ENCODE results near the gene SNRPA. TPM values are rescaled to one million over a fixed set of nuclear protein-coding genes. Genes with fewer than 3 reads are reported as not detected.
A peak's percentile ranks its signal among the peaks of the same experiment; 100 is the strongest.

SNRPA gene
- total RNA-seq: 100 to 1,000 TPM; 149 to 182 TPM

DNA sequence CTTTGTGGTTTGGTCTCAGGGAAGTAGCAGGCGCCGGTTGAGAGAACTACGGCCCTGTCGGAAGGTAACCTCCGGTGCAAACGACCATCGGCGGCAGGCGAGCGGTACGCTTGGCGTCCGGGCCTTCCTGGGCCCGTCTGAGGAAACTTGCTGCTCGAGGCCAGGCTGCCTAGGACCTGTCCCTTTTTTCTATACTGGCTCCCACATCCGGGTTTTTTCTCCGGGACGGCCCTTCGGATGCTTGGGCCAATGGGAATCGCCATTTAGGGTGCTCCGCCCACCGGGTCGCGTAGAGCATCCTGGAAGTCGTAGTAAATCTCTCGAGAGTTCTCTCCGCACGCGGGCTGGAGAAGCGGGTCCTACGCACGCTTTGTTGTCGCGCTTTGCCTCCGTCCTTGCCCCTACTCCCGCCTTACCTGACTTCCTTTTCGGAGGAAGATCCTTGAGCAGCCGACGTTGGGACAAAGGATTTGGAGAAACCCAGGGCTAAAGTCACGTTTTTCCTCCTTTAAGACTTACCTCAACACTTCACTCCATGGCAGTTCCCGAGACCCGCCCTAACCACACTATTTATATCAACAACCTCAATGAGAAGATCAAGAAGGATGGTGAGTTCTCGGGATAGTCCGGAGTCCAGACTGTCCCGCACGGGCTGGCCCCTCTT is at the start of gene SNRPA:
SNRPA (plus strand) TSS at position 330 of the 664 bp plus-strand sequence; CDS start at position 536, 206 bp downstream.
- POLR2A ChIA-PET: interaction anchor here (0.9 kb wide), 2 partner anchors 27 kb away, joined by 3 to 10 read pairs; partner anchors contain the start of gene RAB4B
- peak within 1 kb of the TSS; percentile 100 for H3K4me3 Mint-ChIP-seq
- DNase-seq: peak; percentile 98
- H3K4me1 Mint-ChIP-seq: peaks cover 48% of the 10 kb centered on the region
- CTCF ChIA-PET: interaction anchor here (0.5 to 3.1 kb wide), 7 partner anchors 15 to 117 kb away, joined by 3 to 9 read pairs (median 4); partner anchors contain the start of genes COQ8B and ITPKC
- H3K27me3 Mint-ChIP-seq: no peaks in the 10 kb centered on the region
- peak within 1 kb of the TSS; percentile 100 for H3K27ac Mint-ChIP-seq
- peaks cover 48% of the 10 kb centered on the region for H3K36me3 Mint-ChIP-seq (ENCODE audit: low read depth)
- H3K9me3 Mint-ChIP-seq: no peaks in the 10 kb centered on the region

DNA sequence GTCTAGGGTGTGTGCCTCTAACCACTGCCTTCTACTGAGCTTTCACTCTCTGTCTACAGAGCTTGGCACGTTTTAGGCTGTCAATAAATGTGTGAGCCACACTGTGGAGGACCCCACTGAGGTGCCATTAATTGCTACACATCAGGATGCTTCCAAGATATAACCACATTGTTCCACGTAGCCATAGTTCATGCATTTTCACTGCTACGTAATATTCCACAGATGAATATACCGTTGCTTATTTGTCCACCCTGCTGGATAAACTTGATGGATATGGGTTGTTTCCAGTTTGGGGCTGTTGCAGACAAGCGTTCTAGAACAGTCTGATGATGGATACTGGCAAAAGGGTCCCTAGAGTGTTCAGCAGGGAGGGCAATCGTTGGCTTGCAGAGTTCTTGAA is 49.2 kb upstream of the SNRPA start:
- H3K27ac Mint-ChIP-seq: no peak overlapping the region
- H3K4me1 Mint-ChIP-seq: no peaks in the 10 kb centered on the region
- no peaks in the 10 kb centered on the region for H3K9me3 Mint-ChIP-seq
- no peak for DNase-seq
- CTCF ChIA-PET: interaction anchor here (1.1 kb wide), 1 partner anchor 39 kb away, joined by 3 read pairs; no protein-coding TSS in a partner anchor
- no peak overlapping the region for H3K4me3 Mint-ChIP-seq
- no peaks in the 10 kb centered on the region for H3K27me3 Mint-ChIP-seq
- POLR2A ChIA-PET: no interaction called here
- H3K36me3 Mint-ChIP-seq (ENCODE audit: low read depth): peaks cover 11% of the 10 kb centered on the region

- H3K4me3 Mint-ChIP-seq: no peak overlapping the region
- ChIA-PET CTCF (interaction anchor here (1.1 to 1.5 kb wide), 2 partner anchors 39 to 68 kb away, joined by 3 read pairs; no protein-coding TSS in a partner anchor), POLR2A (no interaction called here)
- no peaks in the 10 kb centered on the region for H3K27me3 Mint-ChIP-seq
- H3K27ac Mint-ChIP-seq: no peak overlapping the region
- no peaks in the 10 kb centered on the region for H3K4me1 Mint-ChIP-seq
- H3K36me3 Mint-ChIP-seq (ENCODE audit: low read depth): peaks cover 13% of the 10 kb centered on the region
- DNase-seq: no peak
- no peaks in the 10 kb centered on the region for H3K9me3 Mint-ChIP-seq
Measured at GRCh38 chr19:40702337-40703012, 48.5 kb upstream of the SNRPA start.

- CTCF ChIA-PET: interaction anchor here (1.5 kb wide), 1 partner anchor 68 kb away, joined by 3 read pairs; no protein-coding TSS in a partner anchor
- POLR2A ChIA-PET: no interaction called here
- peaks cover 13% of the 10 kb centered on the region for H3K36me3 Mint-ChIP-seq (ENCODE audit: low read depth)
Measured at GRCh38 chr19:40703029-40703755, 47.8 kb upstream of the SNRPA start.

DNA sequence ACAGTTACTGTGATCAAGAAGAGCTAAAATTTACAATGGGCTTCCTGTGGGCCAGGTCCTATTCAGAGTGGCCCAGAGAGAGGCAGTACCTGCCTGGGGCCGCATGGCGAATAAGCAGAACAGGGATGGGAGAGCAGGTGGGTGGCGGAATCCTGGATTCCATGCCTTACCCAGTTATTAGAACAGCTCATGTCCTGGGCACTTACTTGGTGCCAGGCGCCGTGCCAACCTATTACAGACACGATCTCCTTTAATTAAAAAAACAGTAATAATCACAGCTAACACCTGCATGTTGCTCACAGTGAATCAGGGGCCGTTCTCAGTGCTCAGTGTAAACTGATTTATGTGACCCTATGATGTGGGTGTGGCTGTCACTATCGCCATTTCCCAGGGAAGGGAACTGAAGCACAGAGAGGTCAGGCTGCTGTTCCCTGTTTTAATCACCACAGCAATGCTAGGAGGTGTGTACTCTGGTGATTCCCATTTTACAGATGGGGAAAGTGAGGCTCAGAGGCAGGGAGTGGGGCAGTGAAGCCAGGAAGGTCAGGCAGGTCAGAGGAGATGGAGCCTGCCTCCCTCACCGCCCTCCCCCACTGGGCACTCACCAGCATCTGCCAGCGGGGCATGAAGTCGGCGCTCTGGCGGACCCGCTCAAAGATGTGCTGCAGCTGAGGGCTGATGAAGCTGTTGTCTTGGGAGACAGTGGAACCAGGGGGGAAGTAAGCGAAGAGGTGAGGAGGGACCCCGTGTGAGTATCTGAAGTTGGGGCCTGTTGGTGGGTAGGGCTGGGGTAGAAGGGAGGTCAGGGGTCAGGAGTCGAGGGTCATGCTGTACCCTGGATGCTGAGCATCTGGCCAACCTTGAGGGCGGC is 46.3 kb upstream of the SNRPA start:
- peaks cover 19% of the 10 kb centered on the region for H3K36me3 Mint-ChIP-seq (ENCODE audit: low read depth)
- CTCF ChIA-PET: no interaction called here
- H3K27ac Mint-ChIP-seq: no peak overlapping the region
- no peaks in the 10 kb centered on the region for H3K4me1 Mint-ChIP-seq
- POLR2A ChIA-PET: no interaction called here
- H3K27me3 Mint-ChIP-seq: no peaks in the 10 kb centered on the region
- H3K4me3 Mint-ChIP-seq: no peak overlapping the region
- no peak for DNase-seq
- H3K9me3 Mint-ChIP-seq: no peaks in the 10 kb centered on the region

More at GRCh38 chr19:40703029-40703755, 47.8 kb upstream of the SNRPA start:
- no peaks in the 10 kb centered on the region for H3K27me3 Mint-ChIP-seq
- H3K9me3 Mint-ChIP-seq: no peaks in the 10 kb centered on the region
- no peaks in the 10 kb centered on the region for H3K4me1 Mint-ChIP-seq
- H3K27ac Mint-ChIP-seq: no peak overlapping the region
- no peak overlapping the region for H3K4me3 Mint-ChIP-seq
- no peak for DNase-seq

GRCh38 chr19:40705362-40705651 is 45.7 kb upstream of the SNRPA start:
- H3K27me3 Mint-ChIP-seq: no peaks in the 10 kb centered on the region
- no peaks in the 10 kb centered on the region for H3K9me3 Mint-ChIP-seq
- peaks cover 19% of the 10 kb centered on the region for H3K36me3 Mint-ChIP-seq (ENCODE audit: low read depth)
- no peak overlapping the region for H3K27ac Mint-ChIP-seq
- no peak overlapping the region for H3K4me3 Mint-ChIP-seq
- no peak for DNase-seq
- H3K4me1 Mint-ChIP-seq: no peaks in the 10 kb centered on the region
- CTCF ChIA-PET: no interaction called here
- POLR2A ChIA-PET: no interaction called here

GRCh38 chr19:40705950-40706619 is 44.9 kb upstream of the SNRPA start:
- Mint-ChIP-seq H3K27ac (no peak overlapping the region), H3K9me3 (no peaks in the 10 kb centered on the region), H3K4me1 (no peaks in the 10 kb centered on the region), H3K4me3 (no peak overlapping the region), H3K27me3 (no peaks in the 10 kb centered on the region), H3K36me3 (ENCODE audit: low read depth) (peaks cover 23% of the 10 kb centered on the region)
- ChIA-PET CTCF (interaction anchor here (0.5 to 1.0 kb wide), 2 partner anchors 9 to 11 kb away, joined by 3 to 4 read pairs; no protein-coding TSS in a partner anchor), POLR2A (no interaction called here)
- no peak for DNase-seq

DNA sequence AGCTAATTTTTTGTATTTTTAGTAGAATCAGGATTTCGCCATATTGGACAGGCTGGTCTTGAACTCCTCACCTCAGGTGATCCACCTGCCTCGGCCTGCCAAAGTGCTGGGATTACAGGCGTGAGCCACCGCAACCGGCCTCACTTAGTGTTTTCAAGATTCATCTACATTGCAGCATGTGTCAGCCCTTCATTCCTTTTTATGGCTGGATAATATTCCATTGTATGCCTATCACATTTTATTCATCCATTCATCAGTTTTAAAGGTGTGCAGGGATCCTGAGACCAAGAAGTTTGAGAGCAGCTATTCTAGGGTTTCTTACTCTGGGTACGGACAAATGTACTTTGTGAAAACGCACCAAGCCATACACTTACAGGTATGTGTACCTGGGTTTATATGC is 43.4 kb upstream of the SNRPA start:
- POLR2A ChIA-PET: no interaction called here
- Mint-ChIP-seq H3K9me3 (no peaks in the 10 kb centered on the region), H3K27ac (no peak overlapping the region), H3K4me1 (peaks cover 8% of the 10 kb centered on the region), H3K4me3 (no peak overlapping the region), H3K36me3 (ENCODE audit: low read depth) (peaks cover 32% of the 10 kb centered on the region), H3K27me3 (no peaks in the 10 kb centered on the region)
- no peak for DNase-seq
- CTCF ChIA-PET: interaction anchor here (0.6 to 1.5 kb wide), 2 partner anchors 53 to 99 kb away, joined by 3 to 6 read pairs; no protein-coding TSS in a partner anchor

- DNase-seq: no peak
- POLR2A ChIA-PET: no interaction called here
Measured at GRCh38 chr19:40709817-40710216, 41.2 kb upstream of the SNRPA start.

GRCh38 chr19:40713939-40714338 is 37.1 kb upstream of the SNRPA start:
- POLR2A ChIA-PET: no interaction called here
- H3K9me3 Mint-ChIP-seq: no peaks in the 10 kb centered on the region
- peak overlapping the region; percentile 53 for H3K4me3 Mint-ChIP-seq
- H3K4me1 Mint-ChIP-seq: peaks cover 54% of the 10 kb centered on the region
- H3K27me3 Mint-ChIP-seq: no peaks in the 10 kb centered on the region
- peak overlapping the region; percentile 54 for H3K27ac Mint-ChIP-seq
- peaks cover 22% of the 10 kb centered on the region for H3K36me3 Mint-ChIP-seq (ENCODE audit: low read depth)
- DNase-seq: no peak
- CTCF ChIA-PET: interaction anchor here (0.5 to 0.6 kb wide), 2 partner anchors 309 to 1971 kb away, joined by 3 to 4 read pairs; no protein-coding TSS in a partner anchor

More at GRCh38 chr19:40709817-40710216, 41.2 kb upstream of the SNRPA start:
- CTCF ChIA-PET: no interaction called here
- H3K27me3 Mint-ChIP-seq: no peaks in the 10 kb centered on the region
- H3K36me3 Mint-ChIP-seq (ENCODE audit: low read depth): peaks cover 32% of the 10 kb centered on the region
- peaks cover 22% of the 10 kb centered on the region for H3K4me1 Mint-ChIP-seq
- no peak overlapping the region for H3K27ac Mint-ChIP-seq
- no peak overlapping the region for H3K4me3 Mint-ChIP-seq
- no peaks in the 10 kb centered on the region for H3K9me3 Mint-ChIP-seq

DNA sequence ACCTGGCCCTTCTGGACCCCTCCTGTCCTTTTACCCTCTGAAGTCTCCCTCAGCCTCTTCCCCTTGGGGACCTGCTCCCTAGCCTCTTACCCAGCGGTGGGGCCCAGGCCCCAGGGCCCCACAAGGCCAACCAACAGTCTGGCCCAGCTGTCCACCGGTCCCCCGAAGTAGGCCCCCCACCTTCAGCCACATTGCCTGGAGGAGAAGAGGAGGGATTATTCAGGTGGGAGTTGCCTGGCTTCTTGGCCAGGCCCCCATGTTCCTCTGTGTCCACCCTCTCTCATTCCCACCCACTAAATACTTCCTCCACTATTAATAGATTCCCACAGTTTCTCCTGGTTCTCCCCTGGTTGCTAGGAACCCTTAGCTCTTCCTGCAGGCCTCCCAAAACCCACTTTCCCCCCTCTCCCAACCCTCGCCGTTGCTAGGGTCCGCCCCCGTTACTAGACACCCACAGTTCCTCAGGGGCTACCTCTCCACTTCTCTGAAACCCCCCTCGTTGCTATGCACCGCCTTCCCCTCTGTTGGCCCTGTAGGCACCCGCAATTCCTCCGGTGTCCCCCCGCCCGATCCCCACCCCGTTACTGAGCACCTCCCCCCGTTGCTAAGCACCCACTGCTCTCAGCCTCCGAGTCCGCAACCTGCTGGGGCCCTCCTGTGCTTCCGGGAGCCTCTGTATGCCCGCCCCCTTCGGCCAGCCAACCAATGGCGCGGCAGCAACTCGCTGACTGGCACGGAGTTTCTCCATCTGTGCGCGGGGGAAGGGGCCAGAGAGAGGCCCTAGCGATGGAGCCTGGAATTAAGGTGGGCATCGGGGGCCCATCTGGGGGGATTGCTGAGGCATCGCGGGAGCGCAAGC is 36.3 kb upstream of the SNRPA start:
- peak overlapping the region; percentile 97 for H3K27ac Mint-ChIP-seq
- peak overlapping the region; percentile 93 for H3K4me3 Mint-ChIP-seq
- ChIA-PET CTCF (no interaction called here), POLR2A (no interaction called here)
- no peaks in the 10 kb centered on the region for H3K27me3 Mint-ChIP-seq
- DNase-seq: peak; percentile 95
- peaks cover 18% of the 10 kb centered on the region for H3K36me3 Mint-ChIP-seq (ENCODE audit: low read depth)
- H3K9me3 Mint-ChIP-seq: no peaks in the 10 kb centered on the region
- peaks cover 62% of the 10 kb centered on the region for H3K4me1 Mint-ChIP-seq
